Hematopoietic multipotent progenitor cell treated with erythropoietin and hydrocortisone succinate and interleukin-3 and kit ligand, for 6 days (in vitro differentiated cells): Measurements from ENCODE around the gene PHF13.

Experiments used
- DNase-seq: peaks from one replicate; pipeline ENCODE4 v3.0.0-alpha.2; 2015

The PHF13 gene

DNA sequence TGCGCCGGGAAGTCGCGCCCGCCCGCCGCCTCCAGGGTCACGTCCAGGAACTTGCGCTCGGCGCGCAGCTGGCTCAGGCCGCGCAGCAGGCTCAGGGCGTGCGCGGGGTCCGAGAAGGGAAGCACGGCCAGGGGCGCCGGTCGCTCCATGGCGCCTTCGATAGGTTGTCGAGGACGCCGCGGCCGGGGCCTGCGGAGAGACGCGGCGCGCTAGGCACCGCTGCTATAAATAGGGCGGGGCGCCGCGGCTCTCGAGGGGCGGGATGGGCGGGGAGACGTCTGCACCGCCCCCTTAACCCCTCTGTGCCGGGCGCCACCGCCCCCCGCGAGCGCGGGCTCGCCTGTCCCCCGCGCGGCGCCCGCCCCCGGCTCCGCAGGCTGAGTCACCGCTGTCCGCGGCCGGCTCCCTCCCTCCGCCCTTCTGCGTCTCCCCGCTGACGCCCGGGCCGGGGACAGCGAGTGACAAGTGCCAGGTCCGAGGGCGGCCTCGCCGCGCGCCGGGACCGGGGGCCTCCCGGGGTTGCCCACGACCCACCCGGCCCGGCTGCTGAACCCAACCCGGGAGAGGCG lies 10.8 kb upstream of the PHF13 start, which contains the start of gene KLHL21:
Gene KLHL21, minus strand, starts transcription at position 201 of the 569 bp plus-strand sequence. Its CDS starts 52 bp downstream, at position 149.
- DNase-seq: peak; percentile 95

DNA sequence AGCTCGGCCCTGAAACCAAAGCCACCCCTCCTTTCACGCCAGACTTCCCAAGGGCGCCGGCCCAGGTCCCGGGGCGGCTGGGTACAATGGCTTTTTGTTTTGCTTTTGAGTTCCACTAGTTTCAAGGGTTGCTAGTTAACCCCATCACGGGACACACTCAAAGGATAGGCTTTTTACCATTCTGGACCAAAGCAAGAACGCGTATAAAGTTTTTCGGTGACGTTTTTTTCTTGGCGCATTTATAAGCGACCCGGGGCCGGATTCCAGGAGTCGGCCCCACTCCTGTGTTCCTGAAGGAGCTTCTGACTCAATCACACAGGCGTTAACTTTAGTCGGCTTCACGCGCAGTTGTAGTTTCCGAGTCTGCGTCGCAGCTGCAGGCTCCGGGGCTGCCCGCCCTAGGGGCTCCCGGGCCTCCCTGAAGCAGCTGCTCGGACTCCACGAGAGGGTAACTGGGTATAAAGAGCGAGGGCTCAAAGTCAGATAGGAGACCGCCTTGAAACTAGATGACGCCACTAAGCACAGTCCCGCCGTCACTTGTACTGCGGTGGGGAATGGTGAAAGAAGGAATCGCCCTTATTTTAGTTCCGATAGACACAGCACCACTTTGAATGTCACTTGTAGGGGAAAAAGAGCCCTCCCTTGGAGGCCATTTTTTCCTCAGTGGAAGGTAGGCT lies 10.2 kb upstream of the PHF13 start:
- peak; percentile 83 for DNase-seq

DNA sequence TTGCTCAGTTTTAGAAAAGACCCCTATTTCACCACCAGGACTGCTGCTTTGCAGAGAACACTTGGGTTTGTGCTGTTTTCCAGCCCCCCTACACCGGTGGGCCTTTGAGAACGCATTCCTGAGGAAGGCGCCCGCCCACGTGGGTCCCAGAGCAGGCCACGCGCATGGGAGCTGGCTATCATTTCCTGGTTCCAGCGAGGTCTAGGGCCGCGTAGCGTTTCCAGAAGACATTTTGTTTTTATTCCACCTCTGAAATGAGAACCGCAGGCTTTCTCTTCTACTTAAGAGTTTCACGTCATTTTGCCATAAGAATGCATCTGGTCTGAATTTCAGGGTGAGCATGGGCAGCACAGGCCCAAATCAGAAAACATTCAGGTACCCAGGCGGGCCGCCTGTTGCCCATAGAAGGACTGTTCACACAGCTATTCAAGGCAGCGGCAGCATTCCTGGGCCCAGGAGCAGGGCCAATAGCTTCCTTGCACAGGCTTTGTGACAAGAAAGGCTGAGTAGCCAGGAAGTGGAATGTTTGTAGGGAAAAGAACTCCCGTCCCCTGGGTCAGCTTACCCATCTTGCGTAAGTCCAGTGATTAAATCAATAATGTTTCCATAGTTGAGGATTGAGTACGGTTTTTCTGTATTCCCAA lies 9.5 kb upstream of the PHF13 start:
- DNase-seq: peak; percentile 48

DNA sequence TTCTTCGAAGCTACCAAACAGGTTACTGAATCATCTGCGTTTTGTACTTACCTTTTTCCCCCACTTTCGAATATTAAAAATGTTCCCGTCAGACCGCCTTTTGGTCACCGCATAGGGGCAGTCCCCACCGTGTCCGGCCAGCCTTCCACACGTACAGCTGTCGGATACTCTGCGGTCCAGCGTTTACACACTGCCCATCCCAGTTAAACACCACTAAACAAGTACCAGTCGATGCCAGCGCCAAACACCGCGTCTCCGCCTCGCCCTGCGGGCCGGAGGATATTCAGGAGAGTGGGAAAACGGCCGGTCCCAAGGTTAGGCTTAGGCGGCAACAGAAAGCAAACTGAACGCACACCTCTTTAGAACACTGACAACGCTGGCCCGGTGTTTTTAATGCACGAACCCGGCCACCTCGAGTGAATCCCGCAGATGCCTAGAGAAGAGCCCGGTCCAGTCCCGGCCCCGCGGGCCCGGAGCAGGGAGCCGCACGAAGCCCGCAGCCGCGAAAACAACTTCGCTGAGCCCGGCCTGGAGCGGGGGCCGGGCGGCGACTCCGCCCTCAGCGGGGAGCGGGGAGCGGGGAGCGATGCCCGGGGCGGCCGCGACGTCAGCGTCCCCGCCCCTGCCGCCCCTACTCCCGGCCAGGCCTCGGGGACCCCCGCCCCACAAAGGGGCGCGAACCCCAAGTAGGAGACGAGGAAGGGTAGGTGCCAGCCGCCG lies 730 bp upstream of the PHF13 start:
- DNase-seq: peak; percentile 59

DNA sequence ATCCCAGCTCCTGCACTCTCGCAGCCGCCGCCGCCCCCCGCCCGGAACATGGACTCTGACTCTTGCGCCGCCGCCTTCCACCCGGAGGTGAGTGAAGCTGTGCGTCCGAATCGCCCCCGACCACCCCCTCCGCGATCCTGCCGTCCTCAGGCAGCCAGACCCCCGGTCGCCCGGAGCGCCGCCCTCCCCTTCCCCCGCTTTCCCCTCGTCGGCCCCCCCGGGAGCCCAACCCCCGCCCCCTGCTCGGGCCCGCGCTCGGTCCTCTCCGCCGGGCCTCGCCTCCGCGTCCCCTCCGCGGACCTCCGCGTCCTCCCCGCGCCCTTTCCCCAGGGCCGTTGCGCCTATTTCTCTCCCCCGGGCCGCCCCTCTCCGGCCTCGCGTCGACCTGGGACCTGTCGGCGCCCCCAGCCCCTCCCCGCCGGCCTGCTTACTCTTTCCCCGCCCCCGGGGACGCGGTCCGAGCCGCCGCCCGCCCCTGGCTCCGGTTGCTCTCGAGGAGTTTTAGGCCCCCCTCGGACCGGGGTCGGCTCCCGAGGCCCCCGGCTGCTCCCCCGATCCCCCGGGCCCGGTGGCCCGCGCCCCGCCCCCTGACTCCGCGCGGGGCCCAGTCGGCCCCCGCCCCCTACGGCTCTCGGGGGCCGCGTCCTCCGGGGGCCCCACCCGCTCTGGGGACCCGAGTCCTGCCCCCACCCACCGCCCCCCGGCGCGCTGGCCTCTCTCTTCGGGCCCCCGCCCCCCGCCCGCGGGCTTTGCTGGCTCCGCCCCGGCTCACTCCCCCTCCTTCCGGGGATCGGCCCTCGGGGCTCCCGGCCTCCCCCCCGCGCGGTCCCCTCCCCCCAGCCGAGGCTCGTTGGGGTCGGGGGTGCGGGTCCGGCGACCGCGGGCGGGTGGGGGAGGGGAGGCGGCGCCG lies 743 bp downstream of the PHF13 start:
- DNase-seq: peak; percentile 63

DNA sequence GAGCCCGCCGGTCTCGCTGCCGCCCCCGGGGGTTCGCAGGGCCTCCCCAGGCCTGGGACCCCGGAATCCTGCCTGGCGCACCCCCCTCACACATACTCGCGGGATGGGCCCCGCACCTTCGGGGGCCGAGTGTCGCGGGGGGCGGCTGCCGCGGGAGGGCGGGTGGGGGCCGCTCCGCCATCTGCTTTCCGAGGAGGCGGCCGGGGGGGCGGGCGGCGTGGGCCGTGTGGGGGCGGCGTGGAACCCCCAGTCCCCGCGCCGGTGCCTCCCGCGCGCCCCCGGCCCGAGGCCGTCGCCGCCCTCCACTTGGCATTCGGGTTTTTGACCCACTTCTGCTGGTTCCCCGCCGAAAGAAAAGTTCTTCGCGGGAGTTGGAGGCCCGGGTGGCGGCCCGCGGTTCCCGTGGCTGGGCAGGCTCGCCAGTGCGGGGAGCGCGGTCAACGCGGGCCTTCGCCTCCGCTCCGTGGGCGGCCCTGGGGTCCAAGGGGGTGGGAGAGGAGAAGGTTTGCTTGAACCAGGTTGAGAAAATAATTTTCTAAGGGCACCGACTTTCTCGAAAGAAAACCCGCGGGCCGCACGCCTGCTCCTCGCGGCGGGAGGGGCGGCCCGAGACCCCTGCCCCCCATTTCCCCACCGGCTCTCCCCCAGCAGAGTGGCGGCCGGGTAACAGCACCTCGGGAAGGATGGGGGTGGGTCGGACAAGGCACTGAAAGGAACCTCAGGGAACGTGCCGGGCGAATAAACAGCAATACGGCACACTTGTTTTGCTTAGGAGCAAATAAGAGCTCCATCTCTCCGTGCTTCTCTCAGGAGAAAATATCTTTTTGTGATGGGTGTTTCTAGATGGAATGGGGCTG lies 1.6 kb downstream of the PHF13 start:
- no peak for DNase-seq

DNA sequence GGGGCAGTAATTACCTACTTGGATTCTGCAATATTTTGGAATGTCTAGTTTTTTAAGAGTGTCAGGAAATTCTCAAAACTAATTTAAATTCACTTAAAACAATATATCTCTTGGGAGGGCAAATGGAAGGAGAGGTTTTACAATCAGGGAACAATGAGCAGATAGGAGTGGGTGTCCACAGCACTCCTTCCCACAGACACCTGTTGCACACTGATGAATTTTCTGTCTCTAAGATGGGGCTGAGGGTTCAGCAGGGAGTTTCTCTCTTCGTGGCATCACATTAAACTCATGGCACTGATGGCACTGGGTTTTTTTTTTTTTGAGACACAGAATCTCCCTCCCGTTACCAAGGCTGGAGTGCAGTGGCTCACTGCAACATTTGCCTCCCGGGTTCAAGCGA lies 5.5 kb downstream of the PHF13 start:
- no peak for DNase-seq

DNA sequence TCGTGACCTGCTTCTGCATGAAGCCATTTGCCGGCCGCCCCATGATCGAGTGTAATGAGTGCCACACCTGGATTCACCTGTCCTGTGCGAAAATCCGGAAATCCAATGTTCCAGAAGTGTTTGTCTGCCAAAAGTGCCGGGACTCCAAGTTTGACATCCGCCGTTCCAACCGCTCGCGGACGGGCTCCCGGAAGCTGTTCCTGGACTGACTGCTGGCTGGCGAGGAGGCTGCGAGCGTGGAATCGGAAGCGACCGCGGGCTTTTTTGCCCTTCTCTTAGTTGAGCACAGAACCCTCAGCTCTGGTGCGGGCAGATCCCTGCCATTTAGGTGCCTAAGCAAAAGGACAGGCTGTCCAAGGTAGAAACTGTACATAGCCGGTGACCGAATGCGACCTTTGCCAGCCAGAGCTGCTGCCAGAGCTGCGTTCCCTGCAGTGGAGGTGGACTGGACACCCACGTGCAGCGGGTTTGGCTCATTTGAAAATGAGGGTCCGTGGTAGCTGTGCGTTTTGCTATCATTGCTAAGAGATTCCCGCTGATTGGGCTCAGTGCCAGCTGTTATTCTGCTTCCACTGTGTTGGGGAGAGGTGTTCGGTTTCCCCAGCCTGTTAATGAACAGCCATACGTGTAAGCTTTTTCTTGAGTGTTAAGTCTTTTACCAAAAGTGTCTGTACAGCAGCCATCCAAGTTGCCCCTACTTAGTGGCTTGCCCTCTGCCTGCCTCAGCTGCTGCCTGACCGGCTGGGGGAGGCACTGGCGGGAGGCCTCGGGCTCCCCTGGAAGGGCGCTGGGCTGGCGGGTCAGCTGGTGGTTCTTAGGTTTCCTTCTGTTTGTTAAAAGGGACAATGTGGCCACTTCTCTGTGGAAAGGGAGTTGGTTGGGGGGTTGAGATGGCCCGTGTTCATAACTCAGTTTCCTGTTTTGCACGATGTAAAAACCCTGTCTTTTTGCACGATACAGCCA lies 8.2 kb downstream of the PHF13 start:
- no peak for DNase-seq

DNA sequence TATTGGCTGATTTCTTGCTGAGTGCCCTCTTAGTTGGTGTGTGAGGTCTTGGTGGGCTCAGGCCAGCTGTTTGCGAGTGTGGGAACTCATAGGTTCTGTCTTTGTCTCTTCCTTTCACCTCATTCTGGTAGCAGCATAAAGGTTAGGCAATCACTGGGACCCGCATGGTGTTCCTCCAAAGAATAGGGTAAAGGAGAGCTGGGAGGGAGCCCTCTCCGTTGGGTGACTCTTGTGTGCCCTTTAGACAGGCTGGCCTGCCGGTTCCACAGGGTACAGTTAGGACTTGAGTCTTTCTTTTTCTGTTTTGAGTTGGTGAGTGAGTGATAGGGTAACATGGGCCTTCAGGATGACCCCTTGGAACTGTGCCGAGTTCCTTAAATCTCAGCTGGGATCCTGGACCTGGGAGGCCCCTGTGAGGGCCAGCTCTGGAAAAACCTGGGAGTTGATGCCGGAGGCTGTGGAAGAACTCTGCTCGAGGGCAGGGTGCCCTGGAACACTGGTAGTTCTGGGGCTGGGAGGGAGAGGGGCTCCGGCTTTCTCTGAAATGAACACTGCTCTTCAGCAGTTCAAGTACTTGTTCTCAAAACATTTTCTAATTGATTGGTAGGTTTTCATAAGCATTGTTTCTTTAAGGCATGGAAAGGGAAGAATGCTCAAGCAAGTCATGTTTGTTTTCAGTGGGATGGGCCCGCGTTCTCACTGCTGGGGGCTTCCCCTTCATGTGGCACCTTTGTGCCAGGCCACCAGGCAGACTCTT lies 9.0 kb downstream of the PHF13 start:
- no peak for DNase-seq

DNA sequence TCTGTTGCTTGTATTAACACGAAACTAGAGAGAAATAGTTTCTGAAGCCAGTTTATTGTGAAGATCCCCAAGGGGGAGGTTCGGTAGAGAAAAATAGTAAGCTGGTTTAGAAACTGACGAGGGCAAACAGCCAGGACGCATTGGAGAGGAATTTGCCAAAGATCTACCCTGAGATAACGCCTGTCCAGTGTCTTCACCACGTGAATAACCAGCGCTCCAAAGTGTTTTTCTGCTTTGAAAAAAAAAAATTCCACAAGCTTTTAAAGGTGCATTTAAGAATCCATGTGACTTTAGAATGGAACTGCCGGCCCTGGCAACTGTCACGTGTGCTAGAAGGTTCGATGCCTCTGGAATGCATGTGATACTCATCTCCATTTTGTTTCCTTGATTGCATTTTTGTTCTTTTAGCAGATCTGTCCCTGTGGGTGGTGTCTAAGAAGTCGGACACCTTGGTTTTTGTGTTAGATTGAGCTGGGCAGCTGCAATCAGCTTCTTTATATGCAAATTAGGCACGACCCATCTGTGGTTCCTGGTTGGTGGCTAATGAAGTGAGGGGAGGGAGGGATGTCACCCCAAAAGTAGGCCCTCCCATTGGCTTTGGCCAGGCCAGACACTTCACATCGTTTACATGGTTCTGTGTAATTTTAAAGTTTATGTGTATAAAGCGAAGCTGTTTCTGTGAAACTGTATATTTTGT lies 9.9 kb downstream of the PHF13 start:
- DNase-seq: no peak

DNA sequence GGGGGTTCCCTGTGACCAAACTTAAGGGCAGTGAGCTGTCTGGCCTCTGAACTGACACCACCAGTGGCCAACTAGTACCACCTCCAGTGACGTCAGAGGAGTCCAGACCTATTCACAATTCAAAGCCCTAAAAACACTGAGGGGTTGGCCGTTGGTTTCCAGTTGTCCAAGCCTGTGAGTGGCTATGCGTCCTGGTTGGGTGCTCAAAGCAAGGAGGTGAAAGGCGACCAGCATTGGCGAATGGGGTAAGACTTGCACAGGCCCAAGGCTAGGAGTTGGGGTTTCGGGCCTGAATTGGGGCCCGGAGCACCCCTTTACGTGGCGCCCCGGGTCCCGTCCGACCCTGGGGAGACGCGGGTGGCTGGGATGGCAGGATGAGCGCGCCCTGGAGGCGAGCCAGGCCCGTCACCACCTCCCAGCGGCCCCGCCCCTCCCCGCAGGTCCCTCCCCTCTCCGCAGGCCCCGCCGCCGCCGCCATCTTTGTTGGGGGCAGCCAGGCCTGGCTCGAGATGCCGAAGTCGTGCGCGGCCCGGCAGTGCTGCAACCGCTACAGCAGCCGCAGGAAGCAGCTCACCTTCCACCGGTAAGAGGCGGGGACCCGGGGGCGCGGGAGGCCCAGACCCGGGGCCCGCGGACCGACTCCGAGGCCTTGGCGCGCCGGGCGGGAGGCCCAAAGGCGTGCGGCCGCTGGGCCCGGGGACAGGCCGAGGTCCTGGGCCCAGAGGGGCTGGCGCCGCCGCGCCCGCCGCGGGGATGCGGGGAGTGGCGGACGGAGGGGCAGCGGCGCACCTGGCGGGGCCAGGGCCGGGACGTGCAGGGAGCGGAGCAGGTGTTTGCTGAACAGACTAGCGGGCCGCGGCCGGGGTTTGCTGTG lies 11.4 kb downstream of the PHF13 start, which contains the start of gene THAP3:
Gene THAP3, plus strand, starts transcription at position 159 of the 874 bp plus-strand sequence. Its CDS starts 351 bp downstream, at position 510.
- peak; percentile 92 for DNase-seq

DNA sequence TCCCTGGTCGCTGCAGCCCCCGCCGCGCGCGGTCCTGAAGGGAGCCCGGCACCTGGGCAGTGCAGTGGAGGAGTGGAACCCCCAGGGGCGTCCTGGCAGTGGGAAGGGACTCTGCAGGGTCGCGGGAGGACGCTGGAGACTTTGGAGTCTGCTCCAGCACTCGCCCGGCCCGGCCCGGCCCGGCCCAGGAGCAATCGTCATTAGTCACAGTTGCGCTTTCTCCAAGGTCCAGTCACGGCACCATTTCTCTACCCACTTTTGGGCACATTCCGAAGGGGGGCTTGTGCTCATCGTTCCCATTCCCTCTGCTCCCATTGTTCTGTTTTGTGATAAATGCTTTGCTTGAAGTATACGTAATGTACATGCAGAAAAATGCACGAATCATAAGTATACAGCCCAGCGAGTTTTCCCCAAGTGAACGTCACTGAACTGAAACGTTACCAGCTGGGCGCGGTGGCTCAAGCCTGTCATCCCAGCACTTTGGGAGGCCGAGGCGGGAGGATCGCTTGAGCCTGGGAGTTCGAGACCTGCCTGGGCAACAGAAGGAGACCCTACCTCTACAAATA lies 12.1 kb downstream of the PHF13 start:
- DNase-seq: peak; percentile 50

DNA sequence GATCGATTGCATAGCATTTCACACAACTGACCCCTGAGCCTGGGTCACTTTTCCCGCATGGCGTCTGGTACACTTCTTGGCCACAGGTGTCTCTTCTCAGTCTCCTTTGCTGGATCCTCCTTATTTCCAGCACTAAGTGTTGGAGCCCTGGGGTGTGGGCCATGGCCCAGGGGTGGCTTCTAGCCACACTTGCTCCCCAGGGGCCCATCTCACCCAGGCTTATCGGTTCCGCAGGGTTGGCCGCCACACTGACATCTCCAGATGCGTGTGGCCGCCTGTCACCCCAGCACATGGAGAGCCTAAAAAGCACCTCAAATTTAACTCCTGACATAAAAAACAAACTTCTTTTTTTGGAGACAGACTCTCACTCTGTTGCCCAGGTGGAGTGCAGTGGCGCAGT lies 13.5 kb downstream of the PHF13 start:
- DNase-seq: no peak

DNA sequence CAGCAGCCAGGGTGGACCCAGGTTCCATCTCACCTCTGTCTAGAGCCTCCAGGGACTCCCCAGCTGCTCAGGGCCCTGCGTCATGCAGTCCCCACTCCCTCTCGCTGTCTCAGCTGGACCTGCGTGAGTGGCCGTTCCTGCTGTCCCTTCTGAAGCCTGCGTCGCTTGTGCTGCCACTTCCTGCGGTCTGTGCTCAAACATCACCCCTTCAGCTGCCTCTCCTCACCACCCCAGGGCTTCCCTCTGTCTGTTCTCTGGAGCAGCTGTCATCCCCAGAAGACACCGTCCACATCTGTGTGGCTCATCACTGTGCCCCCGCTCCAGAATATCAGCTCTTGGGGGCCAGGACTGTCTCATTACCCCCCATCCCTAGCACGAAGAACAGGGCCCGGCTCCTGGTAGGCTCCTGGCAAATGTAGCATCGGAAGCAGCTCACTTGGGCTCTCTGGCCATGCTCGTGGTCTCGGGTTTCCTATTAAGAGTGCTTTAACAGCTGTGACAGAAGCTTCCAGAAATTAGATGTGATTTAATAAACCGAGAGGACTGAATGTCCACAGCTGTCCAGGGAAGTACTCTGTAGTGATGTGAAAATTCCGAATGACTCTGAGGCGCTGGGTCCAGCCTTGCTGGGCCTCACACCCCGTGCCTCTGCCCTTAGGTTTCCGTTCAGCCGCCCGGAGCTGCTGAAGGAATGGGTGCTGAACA lies 14.5 kb downstream of the PHF13 start:
- DNase-seq: no peak

DNA sequence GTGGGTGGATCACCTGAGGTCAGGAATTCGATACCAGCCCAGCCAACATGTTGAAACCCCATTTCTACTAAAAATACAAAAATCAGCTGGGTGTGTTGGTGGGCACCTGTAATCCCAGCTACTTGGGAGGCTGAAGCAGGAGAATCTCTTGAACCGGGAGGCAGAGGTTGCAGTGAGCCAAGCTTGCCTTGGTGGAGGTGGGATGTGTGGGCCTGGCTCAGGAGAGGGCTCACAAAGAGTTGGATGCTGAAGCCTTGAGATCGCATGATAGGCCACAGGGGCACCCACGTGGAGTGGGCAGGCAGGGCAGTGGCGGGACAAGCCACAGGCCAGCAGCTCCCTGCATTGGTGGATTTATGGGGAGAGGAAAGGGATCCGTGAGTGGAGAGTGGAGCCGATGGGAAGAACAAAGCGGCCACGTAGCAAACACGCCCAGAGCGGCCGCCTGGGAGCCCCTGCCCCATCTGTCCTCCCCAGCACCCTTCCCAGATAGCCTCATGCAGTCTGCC lies 15.5 kb downstream of the PHF13 start:
- no peak for DNase-seq

DNA sequence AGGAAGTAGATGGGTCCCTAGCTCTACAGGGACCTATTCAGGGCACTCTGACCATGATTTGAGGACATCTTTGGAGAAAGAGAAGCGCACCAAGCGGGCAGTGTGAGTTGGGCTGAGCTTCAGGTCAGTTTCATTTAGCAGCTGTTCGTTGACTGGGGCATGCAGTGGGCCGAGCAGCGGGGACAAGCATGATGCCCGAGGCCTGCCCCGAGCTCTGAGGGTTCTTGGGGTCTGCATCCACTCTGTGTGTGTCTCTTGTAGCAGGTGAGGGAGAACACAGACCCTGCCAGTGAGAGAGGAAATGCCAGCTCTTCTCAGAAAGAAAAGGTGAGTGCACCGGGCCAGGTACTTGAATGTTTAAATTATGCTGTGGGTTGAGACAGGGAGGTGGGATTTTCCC lies 16.5 kb downstream of the PHF13 start:
- DNase-seq: no peak
